Loucy (cell line): ENCODE measurements around the gene NSF.

Experiments used
- EZH2phosphoT487 ChIP-seq: fragments of 200-600 bp; IDR thresholded peaks from 2 replicates; pipeline ENCODE4 v1.6.1; 2018; ENCODE audit warnings: antibody characterized with exemption, mild to moderate bottlenecking, moderate library complexity, borderline replicate concordance
- TF ChIP-seq, protein P1 (sequence below): fragments of 200-600 bp; sonication (generic); conservative IDR thresholded peaks from 2 replicates; pipeline ENCODE4 v1.5.1; 2014; ENCODE audit warnings: mild to moderate bottlenecking, antibody characterized with exemption, low read length

DNA sequence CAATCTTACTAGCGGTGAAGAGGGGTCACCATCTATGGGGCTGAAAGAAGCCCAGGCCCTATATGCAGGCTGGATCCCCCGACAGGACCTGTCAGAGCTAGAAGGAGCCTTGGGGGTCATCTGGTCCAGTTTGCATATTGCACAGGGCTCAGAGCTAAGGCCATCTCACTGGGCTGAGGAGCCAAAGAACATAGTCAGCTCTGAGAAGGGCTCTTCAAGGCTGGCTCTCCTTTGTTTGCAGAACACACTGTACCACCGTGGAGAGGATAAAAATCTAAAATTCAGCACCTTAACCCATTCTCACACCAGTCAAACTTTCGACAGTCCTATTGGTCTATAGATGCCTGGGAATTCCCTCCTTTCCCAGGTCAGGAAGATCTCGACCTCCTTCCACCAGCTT lies 203.8 kb downstream of the NSF start:
- TF ChIP-seq, protein P1, sequence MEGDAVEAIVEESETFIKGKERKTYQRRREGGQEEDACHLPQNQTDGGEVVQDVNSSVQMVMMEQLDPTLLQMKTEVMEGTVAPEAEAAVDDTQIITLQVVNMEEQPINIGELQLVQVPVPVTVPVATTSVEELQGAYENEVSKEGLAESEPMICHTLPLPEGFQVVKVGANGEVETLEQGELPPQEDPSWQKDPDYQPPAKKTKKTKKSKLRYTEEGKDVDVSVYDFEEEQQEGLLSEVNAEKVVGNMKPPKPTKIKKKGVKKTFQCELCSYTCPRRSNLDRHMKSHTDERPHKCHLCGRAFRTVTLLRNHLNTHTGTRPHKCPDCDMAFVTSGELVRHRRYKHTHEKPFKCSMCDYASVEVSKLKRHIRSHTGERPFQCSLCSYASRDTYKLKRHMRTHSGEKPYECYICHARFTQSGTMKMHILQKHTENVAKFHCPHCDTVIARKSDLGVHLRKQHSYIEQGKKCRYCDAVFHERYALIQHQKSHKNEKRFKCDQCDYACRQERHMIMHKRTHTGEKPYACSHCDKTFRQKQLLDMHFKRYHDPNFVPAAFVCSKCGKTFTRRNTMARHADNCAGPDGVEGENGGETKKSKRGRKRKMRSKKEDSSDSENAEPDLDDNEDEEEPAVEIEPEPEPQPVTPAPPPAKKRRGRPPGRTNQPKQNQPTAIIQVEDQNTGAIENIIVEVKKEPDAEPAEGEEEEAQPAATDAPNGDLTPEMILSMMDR, result no peak
- no peak for TF ChIP-seq EZH2phosphoT487
